Astrocyte of the spinal cord (primary cell): ENCODE data around the gene RAMP1.

ENCODE experiments used
- DNase-seq: peaks from one replicate; pipeline ENCODE4 v3.0.0; 2011; ENCODE audit warnings: low read depth, low spot score
- H3K4me3 ChIP-seq: 2 replicates; pipeline ENCODE4 v1.5.1; 2011; ENCODE audit warnings: low read depth, mild to moderate bottlenecking, low read length, moderate library complexity
- CTCF ChIP-seq: IDR thresholded peaks from 2 replicates; pipeline ENCODE4 v1.5.1; 2012; ENCODE audit warnings: low read depth, mild to moderate bottlenecking, low read length, inconsistent platforms
- in situ Hi-C: cut with HindIII; loops from 2 replicates; pipeline ENCODE4 v1.10.0; 2017; ENCODE audit warnings: low sequenced_read_pairs

Gene RAMP1

GRCh38 chr2:237921967-237922492, 62.6 kb downstream of the RAMP1 start:
- no peak overlapping the region for H3K4me3 ChIP-seq
- no peak for TF ChIP-seq CTCF
- in situ Hi-C loops: no loop called here
- DNase-seq: no peak

- DNase-seq: no peak
- TF ChIP-seq CTCF: no peak
- in situ Hi-C loops: no loop called here
- no peak overlapping the region for H3K4me3 ChIP-seq
Measured at GRCh38 chr2:237922641-237923361, 63.4 kb downstream of the RAMP1 start.

DNA sequence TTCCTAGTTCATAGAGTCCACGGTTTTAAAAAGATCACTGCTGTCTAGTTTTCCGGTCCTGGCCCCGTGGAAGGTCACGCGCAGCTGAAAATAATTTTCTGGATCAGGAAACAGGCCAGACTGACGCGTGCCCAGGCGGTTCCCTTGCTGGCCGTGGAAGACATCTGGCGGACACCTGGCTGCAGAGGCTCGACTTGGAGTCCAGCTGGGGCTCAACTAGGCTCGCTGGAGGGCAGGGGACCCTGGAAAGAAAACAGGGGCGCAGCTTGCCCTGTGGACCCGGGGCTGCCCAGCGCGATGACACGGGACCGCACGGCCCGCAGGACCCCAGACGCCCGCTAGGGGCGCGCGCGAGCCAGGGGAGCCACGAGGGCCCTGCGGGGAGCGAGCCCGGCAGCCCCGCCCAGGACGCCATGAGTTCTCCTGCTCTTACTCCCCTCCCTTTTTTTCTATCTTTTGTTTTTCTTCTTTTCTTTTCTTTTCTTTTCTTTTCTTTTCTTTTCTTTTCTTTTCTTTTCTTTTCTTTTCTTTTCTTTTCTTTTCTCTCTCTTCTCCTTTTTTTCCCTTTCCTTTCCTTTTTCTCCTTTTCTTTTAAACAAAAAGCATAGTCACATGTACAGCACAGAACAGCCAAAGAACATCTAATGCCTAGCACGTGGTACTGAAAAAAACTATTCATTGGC, 64.2 kb downstream of the RAMP1 start:
- in situ Hi-C loops: no loop called here
- peak; percentile 83 for TF ChIP-seq CTCF
- peak; percentile 35 for DNase-seq
- H3K4me3 ChIP-seq: no peak overlapping the region

- H3K4me3 ChIP-seq: no peak overlapping the region
- in situ Hi-C loops: no loop called here
- TF ChIP-seq CTCF: no peak
- DNase-seq: no peak
Measured at GRCh38 chr2:237924164-237924534, 64.7 kb downstream of the RAMP1 start.

GRCh38 chr2:237927135-237927534, 67.7 kb downstream of the RAMP1 start:
- in situ Hi-C loops: no loop called here
- no peak for DNase-seq
- no peak for TF ChIP-seq CTCF
- no peak overlapping the region for H3K4me3 ChIP-seq

DNA sequence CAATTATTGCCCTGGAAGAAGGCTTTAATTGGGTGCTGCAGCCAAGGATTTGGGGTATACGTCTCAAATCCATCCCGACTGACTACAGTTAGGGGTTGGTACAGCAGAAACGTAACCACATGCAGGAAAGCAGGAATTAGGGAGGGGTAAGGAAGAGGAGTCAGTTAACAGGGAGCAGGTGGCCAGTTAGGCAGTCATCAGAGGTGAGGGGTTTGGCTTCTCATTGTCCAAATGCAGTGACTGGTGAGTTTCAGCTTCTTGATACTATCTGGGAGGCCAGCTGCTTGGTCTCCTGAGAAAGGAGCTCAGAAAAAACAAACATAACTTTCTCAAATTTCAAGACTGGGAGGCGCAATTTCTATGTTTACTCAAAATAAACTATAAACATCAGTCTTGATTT, 68.6 kb downstream of the RAMP1 start:
- in situ Hi-C loops: no loop called here
- H3K4me3 ChIP-seq: no peak overlapping the region
- no peak for TF ChIP-seq CTCF
- DNase-seq: no peak
